Measurements from ENCODE around the gene HTT. TPM values are rescaled to one million over a fixed set of nuclear protein-coding genes. Genes with fewer than 3 reads are reported as not detected.
"Not testable (repeated sequence)": the region's sequence is repeated elsewhere in the genome, so short reads cannot be mapped to it uniquely, and the experiment has no call there.

Gene HTT
- total RNA-seq, 8 experiments from 2014 or later: 21.9 to 102 (median 30.1) TPM

DNA sequence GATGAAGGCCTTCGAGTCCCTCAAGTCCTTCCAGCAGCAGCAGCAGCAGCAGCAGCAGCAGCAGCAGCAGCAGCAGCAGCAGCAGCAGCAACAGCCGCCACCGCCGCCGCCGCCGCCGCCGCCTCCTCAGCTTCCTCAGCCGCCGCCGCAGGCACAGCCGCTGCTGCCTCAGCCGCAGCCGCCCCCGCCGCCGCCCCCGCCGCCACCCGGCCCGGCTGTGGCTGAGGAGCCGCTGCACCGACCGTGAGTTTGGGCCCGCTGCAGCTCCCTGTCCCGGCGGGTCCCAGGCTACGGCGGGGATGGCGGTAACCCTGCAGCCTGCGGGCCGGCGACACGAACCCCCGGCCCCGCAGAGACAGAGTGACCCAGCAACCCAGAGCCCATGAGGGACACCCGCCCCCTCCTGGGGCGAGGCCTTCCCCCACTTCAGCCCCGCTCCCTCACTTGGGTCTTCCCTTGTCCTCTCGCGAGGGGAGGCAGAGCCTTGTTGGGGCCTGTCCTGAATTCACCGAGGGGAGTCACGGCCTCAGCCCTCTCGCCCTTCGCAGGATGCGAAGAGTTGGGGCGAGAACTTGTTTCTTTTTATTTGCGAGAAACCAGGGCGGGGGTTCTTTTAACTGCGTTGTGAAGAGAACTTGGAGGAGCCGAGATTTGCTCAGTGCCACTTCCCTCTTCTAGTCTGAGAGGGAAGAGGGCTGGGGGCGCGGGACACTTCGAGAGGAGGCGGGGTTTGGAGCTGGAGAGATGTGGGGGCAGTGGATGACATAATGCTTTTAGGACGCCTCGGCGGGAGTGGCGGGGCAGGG lies 568 bp downstream of the HTT start:
- peak in 7 of 8 experiments; percentile 1 to 34 (median 9) for ATAC-seq (replicated peaks in 6 of 8)
- peaks cover 2 to 10% of the 10 kb centered on the region in 2 donors for H3K4me1 ChIP-seq (replicated peaks in 1 of 2)
- H3K27ac ChIP-seq: peak overlapping the region; percentile 84 to 94
- in situ Hi-C loops (cut with MboI; ENCODE audit: low pct_unique_long_range_greater_than_20kb in 2 of 9, low sequenced_read_pairs in 9 of 9, unreplicated experiment in 9 of 9): no loop called here
- peak overlapping the region; percentile 82 to 99 (median 98) for H3K4me3 ChIP-seq
- WGBS, 10 experiments: 0% methylated on average over 2 to 7 of the region's 60 CpGs; no CpG with 5 or more reads in 8 of the 10 experiments

DNA sequence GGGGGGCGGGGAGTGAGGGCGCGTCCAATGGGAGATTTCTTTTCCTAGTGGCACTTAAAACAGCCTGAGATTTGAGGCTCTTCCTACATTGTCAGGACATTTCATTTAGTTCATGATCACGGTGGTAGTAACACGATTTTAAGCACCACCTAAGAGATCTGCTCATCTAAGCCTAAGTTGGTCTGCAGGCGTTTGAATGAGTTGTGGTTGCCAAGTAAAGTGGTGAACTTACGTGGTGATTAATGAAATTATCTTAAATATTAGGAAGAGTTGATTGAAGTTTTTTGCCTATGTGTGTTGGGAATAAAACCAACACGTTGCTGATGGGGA lies 1.1 kb downstream of the HTT start:
- peak overlapping the region; percentile 82 to 99 (median 98) for H3K4me3 ChIP-seq
- no peak for ATAC-seq (replicated peaks in 6 of 8)
- H3K4me1 ChIP-seq (replicated peaks in 1 of 2): peaks cover 2 to 10% of the 10 kb centered on the region in 2 donors
- H3K27ac ChIP-seq: peak overlapping the region in 1 of 2 donors; percentile 94
- WGBS, 10 experiments: 0 to 10% (median 0%) methylated on average over 1 to 4 of the region's 8 CpGs; no CpG with 5 or more reads in 3 of the 10 experiments
- in situ Hi-C loops (cut with MboI; ENCODE audit: low pct_unique_long_range_greater_than_20kb in 2 of 9, low sequenced_read_pairs in 9 of 9, unreplicated experiment in 9 of 9): no loop called here

DNA sequence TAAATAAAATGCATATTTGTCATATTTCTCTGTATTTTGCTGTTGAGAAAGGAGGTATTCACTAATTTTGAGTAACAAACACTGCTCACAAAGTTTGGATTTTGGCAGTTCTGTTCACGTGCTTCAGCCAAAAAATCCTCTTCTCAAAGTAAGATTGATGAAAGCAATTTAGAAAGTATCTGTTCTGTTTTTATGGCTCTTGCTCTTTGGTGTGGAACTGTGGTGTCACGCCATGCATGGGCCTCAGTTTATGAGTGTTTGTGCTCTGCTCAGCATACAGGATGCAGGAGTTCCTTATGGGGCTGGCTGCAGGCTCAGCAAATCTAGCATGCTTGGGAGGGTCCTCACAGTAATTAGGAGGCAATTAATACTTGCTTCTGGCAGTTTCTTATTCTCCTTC lies 3.3 kb downstream of the HTT start:
- in situ Hi-C loops (cut with MboI; ENCODE audit: low pct_unique_long_range_greater_than_20kb in 2 of 9, low sequenced_read_pairs in 9 of 9, unreplicated experiment in 9 of 9): no loop called here
- 38 to 100% (median 79%) methylated on average over 1 to 2 of the region's 2 CpGs; no CpG with 5 or more reads in 3 of the 10 experiments for whole genome bisulfite sequencing, 10 experiments
- Histone ChIP-seq H3K4me3 (no peak overlapping the region), H3K27ac (no peak overlapping the region), H3K4me1 (replicated peaks in 1 of 2) (peaks cover 2 to 10% of the 10 kb centered on the region in 2 donors)
- no peak for ATAC-seq (replicated peaks in 6 of 8)

DNA sequence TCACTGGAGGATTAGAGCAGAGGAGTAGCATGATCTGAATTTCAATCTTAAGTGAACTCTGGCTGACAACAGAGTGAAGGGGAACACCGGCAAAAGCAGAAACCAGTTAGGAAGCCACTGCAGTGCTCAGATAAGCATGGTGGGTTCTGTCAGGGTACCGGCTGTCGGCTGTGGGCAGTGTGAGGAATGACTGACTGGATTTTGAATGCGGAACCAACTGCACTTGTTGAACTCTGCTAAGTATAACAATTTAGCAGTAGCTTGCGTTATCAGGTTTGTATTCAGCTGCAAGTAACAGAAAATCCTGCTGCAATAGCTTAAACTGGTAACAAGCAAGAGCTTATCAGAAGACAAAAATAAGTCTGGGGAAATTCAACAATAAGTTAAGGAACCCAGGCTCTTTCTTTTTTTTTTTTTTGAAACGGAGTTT lies 5.2 kb downstream of the HTT start:
- Histone ChIP-seq H3K27ac (no peak overlapping the region), H3K4me1 (replicated peaks in 1 of 2) (peaks cover 2 to 8% of the 10 kb centered on the region in 2 donors), H3K4me3 (no peak overlapping the region)
- ATAC-seq (replicated peaks in 6 of 8): no peak
- in situ Hi-C loops (cut with MboI; ENCODE audit: low pct_unique_long_range_greater_than_20kb in 2 of 9, low sequenced_read_pairs in 9 of 9, unreplicated experiment in 9 of 9): no loop called here
- WGBS, 10 experiments: 50 to 100% (median 95%) methylated on average over 1 to 5 of the region's 6 CpGs; no CpG with 5 or more reads in 1 of the 10 experiments

DNA sequence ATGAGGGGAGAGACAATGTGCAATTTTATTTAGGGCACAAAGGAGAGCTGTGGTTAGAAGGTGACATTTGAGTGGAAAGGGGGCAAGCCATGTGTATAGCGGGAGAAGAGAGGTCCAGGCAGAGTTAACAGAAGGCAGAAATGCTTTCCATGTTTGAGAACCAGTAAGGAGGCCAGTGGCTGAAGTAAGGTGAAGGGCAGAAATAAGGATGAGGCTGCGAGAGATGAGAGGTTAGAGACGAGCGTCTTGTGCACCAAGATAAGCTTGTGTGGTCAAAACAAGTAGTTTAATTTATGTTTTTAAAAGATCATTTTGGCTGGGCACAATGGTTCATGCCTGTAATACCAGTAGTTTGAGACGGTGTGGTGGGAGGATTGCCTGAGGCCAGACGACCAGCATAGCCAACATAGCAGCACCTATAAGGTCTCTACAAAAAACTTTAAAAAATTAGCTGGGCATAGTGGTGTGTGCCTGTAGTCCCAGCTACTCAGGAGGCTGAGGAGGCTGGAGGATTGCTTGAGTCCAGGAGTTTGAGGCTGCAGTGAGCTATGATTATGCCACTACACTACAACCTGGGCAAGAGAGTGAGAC lies 8.5 kb downstream of the HTT start:
- 80 to 100% (median 97%) methylated on average over 1 to 5 of the region's 6 CpGs; no CpG with 5 or more reads in 4 of the 10 experiments for WGBS, 10 experiments
- ATAC-seq (replicated peaks in 6 of 8): no peak
- Histone ChIP-seq H3K27ac (no peak overlapping the region), H3K4me3 (no peak overlapping the region), H3K4me1 (replicated peaks in 1 of 2) (no peaks in the 10 kb centered on the region)
- in situ Hi-C loops (cut with MboI; ENCODE audit: low pct_unique_long_range_greater_than_20kb in 2 of 9, low sequenced_read_pairs in 9 of 9, unreplicated experiment in 9 of 9): no loop called here

DNA sequence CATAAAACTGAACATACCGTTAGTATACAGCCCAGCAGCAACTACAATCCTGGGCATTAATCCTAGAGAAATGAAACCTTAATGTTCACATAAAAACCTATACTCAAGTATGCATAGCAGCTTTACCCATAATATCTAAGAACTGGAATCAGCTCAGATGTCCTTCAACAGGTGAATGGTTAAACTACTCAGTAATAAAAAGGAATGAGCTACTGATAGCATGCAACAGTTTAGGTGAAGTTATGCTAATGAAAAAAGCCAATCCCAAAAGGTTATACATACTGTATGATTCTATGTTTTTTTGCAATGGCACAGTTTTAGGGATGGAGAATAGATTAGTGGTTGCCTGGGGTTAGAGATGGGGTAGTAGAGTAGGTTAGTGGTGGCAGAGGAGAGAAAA lies 9.3 kb downstream of the HTT start:
- H3K4me1 ChIP-seq (replicated peaks in 1 of 2): no peaks in the 10 kb centered on the region
- no peak overlapping the region for H3K27ac ChIP-seq
- in situ Hi-C loops (cut with MboI; ENCODE audit: low pct_unique_long_range_greater_than_20kb in 2 of 9, low sequenced_read_pairs in 9 of 9, unreplicated experiment in 9 of 9): no loop called here
- WGBS, 10 experiments: 0% methylated on average over 1 of the region's 1 CpG; no CpG with 5 or more reads in 6 of the 10 experiments
- no peak overlapping the region for H3K4me3 ChIP-seq
- ATAC-seq (replicated peaks in 6 of 8): no peak

DNA sequence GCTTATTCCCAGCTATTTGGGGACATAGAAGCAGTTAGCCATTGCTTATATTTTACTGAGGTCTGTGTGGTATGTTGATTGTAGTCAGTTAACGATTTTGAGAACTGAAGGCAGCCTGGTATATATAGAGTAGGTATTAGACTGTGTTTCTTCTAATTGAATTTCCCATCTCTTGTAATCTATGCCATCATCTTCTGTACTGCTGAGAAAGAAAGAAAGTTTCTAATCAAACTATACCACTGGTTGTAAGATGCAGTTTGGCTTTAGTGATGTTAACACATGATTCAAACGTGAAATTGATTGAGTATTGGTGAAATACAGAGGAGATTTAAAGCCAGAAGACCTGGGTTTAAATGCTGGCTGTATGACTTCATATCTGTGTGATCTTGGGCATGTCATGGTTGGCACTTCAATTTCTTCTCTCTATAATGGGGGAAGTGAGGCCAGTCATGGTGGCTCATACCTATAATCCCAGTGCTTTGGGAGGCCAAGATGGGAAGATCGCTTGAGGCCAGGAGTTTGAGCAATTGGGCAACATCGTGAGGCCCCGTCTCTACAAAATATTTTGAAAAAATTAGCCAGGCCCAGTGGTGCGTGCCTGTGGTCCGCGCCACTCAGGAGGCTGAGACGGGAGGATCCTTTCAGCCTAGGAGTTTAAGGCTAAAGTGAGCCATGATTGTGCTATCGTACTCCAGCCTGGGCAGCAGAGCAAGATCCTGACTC lies 11.6 kb downstream of the HTT start:
- no peak for ATAC-seq (replicated peaks in 6 of 8)
- H3K4me3 ChIP-seq: no peak overlapping the region
- no peak overlapping the region for H3K27ac ChIP-seq
- WGBS, 10 experiments: 0 to 100% (median 99%) methylated on average over 1 to 10 of the region's 10 CpGs
- in situ Hi-C loops (cut with MboI; ENCODE audit: low pct_unique_long_range_greater_than_20kb in 2 of 9, low sequenced_read_pairs in 9 of 9, unreplicated experiment in 9 of 9): no loop called here
- no peaks in the 10 kb centered on the region for H3K4me1 ChIP-seq (replicated peaks in 1 of 2)

DNA sequence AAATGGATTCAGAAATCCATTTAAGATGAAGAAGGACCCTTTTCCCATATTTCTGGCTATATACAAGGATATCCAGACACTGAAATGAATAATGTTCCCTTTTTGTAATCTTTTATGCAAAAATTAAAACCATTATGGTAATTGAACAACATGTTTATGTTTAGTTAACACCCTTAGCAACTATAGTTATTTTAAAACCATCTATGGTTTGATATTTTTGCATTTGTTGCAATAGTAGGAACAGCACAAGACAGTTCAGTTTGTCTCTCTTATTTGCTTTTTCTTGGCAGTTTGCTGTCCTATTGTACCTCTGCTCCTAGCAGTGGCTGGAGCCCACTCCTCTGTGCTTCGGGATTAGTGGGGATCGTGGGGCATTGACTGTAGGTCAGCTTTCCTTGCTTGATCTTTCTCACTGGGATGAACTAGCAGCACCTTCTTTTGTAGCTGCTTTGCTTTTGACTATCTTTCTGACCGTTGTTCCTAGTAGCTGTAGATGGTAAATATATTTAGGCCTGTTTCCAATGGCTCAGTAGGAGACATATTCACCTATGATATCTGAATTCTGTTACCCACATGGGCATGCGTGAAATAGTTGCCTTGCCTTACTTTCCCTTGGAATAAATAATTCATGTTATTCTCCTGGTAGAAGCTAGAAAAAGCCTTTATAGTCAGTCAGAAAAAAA lies 12.8 kb downstream of the HTT start:
- WGBS, 10 experiments: 72 to 100% (median 87%) methylated on average over 1 to 4 of the region's 4 CpGs; no CpG with 5 or more reads in 1 of the 10 experiments
- no peak overlapping the region for H3K4me3 ChIP-seq
- ATAC-seq (replicated peaks in 6 of 8): peak in 3 of 8 experiments; percentile 88 to 91 (median 89)
- in situ Hi-C loops (cut with MboI; ENCODE audit: low pct_unique_long_range_greater_than_20kb in 2 of 9, low sequenced_read_pairs in 9 of 9, unreplicated experiment in 9 of 9): no loop called here
- no peak overlapping the region for H3K27ac ChIP-seq
- no peaks in the 10 kb centered on the region for H3K4me1 ChIP-seq (replicated peaks in 1 of 2)

DNA sequence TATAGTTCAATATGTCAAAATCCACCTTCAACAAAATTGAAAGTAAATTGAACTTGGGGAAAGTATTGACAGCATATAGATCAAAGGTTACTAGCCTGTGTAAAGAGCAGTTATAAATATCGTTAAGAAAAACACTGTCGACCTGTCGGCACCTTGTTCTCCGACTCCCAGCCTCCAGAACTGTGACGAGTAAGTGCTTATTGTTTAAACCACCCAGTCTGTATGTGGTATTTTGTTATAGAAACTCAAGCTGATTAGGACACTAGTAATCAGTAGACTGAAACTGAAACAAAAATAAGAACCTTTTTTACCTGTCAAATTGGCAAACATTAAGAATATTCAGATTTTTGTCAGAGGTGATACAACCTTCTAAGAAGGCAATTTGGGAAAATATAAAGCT lies 17.0 kb downstream of the HTT start:
- WGBS, 10 experiments: 72 to 80% (median 74%) methylated on average over 4 to 5 of the region's 5 CpGs; no CpG with 5 or more reads in 2 of the 10 experiments

DNA sequence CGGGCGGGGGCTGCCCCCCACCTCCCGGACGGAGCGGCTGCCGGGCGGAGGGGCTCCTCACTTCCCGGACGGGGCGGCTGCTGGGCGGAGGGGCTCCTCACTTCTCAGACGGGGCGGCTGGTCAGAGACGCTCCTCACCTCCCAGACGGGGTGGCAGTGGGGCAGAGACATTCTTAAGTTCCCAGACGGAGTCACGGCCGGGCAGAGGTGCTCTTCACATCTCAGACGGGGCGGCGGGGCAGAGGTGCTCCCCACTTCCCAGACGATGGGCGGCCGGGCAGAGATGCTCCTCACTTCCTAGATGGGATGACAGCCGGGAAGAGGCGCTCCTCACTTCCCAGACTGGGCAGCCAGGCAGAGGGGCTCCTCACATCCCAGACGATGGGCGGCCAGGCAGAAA lies 20.2 kb downstream of the HTT start:
- in situ Hi-C loops (cut with MboI; ENCODE audit: low pct_unique_long_range_greater_than_20kb in 2 of 9, low sequenced_read_pairs in 9 of 9, unreplicated experiment in 9 of 9); H3K4me3 ChIP-seq; ATAC-seq (replicated peaks in 6 of 8); H3K27ac ChIP-seq; H3K4me1 ChIP-seq (replicated peaks in 1 of 2): not testable (repeated sequence)
- WGBS, 10 experiments: 100% methylated on average over 4 of the region's 28 CpGs; no CpG with 5 or more reads in 9 of the 10 experiments

More for the DNA sequence above, 17.0 kb downstream of the HTT start:
- Histone ChIP-seq H3K27ac (no peak overlapping the region), H3K4me1 (replicated peaks in 1 of 2) (no peaks in the 10 kb centered on the region), H3K4me3 (no peak overlapping the region)
- no peak for ATAC-seq (replicated peaks in 6 of 8)
- in situ Hi-C loops (cut with MboI; ENCODE audit: low pct_unique_long_range_greater_than_20kb in 2 of 9, low sequenced_read_pairs in 9 of 9, unreplicated experiment in 9 of 9): no loop called here

DNA sequence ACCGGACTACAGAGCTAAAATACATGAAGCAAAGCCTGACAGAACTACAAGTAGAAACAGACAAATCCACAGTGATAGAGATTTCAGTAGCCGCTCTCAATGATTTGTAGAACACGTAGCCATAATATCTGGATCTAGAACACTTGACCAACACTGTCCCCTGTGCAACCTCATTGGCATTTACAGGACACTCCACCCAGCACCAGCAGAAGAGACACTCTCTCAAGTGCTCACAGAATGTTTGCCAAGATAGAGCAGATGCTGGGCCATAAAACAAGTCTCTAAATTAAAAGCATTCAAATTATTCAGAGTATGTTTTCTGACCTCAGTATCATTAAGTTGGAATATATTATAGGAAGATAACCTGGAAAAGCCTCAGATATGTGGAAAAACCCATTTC lies 21.7 kb downstream of the HTT start:
- WGBS, 10 experiments: 67 to 100% (median 91%) methylated on average over 1 to 3 of the region's 3 CpGs; no CpG with 5 or more reads in 1 of the 10 experiments
- peak in 2 of 8 experiments; percentile 70 to 83 for ATAC-seq (replicated peaks in 6 of 8)
- in situ Hi-C loops (cut with MboI; ENCODE audit: low pct_unique_long_range_greater_than_20kb in 2 of 9, low sequenced_read_pairs in 9 of 9, unreplicated experiment in 9 of 9): no loop called here
- H3K4me3 ChIP-seq: no peak overlapping the region
- H3K27ac ChIP-seq: no peak overlapping the region
- H3K4me1 ChIP-seq (replicated peaks in 1 of 2): no peaks in the 10 kb centered on the region

DNA sequence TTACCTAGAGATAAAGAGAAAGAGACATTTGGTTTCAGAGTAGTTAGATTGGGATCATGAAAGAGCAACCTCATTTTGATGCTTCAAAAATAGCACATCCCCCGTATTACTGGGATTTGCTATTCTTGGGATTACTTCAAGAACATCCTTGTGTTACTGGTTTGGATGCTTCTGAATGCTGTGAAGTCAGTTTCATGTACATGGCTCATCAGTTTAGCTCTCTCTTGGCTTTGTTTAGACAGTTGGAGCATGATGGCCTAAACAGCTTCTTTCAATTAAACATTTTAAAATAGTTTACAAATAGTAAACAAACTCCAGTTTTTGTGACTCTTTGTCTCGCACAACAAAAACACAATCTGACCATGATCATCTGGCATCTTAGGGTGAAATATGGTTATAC lies 23.9 kb downstream of the HTT start:
- H3K4me3 ChIP-seq: no peak overlapping the region
- no peak for ATAC-seq (replicated peaks in 6 of 8)
- in situ Hi-C loops (cut with MboI; ENCODE audit: low pct_unique_long_range_greater_than_20kb in 2 of 9, low sequenced_read_pairs in 9 of 9, unreplicated experiment in 9 of 9): no loop called here
- 8 to 100% (median 90%) methylated on average over 1 to 2 of the region's 2 CpGs; no CpG with 5 or more reads in 1 of the 10 experiments for WGBS, 10 experiments
- H3K27ac ChIP-seq: no peak overlapping the region
- H3K4me1 ChIP-seq (replicated peaks in 1 of 2): no peaks in the 10 kb centered on the region

Data from motor neuron (in vitro differentiated cells).